Measurements from ENCODE around the gene CHST11.

GRCh38 chr12:104738331-104738730 lies 281.6 kb downstream of the CHST11 start:
- TF ChIP-seq CTCF (IDR thresholded peaks at IDR 0.05) (no peak), EP300 (IDR thresholded peaks at IDR 0.05) (no peak)

All from sigmoid colon (tissue), 4 donors.